Stimulated activated CD8-positive, alpha-beta memory T cell treated with anti-CD3 and anti-CD28 coated beads, Interleukin-7, amount 100 ng/mL, for 24 hours (primary cell): ENCODE measurements around the gene FGGY.

Experiments
- DNase-seq: peaks from one replicate; pipeline ENCODE4 v3.0.0-alpha.2; 2020; ENCODE audit warnings: low read depth

Gene FGGY

DNA sequence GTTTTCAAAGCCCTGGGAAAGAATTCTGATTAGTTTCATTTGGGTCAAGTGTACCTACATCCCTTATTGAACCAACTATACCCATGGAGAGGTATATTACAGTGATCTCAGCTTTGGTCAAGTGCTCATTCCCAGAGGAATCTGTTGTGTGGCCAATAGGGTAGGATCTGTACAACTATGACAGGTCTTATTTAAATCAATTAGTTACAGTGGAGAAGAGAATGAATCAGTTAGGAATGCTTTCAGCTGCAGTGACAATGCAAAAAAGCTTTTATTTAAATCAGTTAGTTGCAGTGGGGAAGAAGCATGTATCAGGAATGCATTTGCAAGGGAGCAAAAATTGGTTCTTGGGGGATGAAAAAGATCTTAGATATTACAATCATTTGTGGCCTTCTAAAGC is 119.0 kb downstream of the FGGY start:
- DNase-seq = no peak

GRCh38 chr1:59417406-59417805 is 120.5 kb downstream of the FGGY start:
- DNase-seq = no peak

GRCh38 chr1:59418363-59419144 is 121.7 kb downstream of the FGGY start:
- no peak for DNase-seq

GRCh38 chr1:59419361-59420140 is 122.7 kb downstream of the FGGY start:
- DNase-seq = no peak

- DNase-seq = no peak
These were observed 124.5 kb downstream of the FGGY start for GRCh38 chr1:59421232-59421920.

DNA sequence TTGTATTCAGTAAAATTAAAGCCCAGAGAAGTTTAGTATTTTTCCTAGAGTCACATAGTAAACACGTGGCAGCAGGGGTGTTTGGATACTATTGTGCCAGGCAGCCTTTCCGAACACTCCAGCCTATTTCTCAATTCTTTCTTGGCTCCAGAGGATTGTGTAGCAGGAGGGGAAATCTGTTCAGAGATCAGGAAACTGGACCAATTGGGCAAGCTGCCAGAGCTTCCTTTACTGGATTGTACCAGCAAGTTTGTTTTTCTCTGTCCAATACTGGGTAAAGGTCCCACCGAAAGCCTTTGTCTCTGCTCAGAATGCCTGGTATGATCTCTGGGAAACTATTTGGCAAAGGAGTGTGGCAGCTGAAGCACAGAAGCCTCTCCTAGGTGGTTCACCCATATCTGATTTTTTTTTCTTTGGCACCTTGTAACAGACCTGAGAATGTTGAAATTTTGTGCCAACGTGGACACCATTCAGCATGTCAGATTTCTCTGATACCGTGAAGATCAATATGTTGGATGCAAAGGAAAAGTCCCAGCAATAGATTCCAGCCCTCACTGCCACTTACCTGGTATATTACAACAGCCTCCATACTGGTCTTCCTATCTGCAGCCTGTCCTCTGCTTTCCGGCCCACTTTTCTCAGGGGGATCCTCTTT is 126.2 kb downstream of the FGGY start:
- no peak for DNase-seq

- no peak for DNase-seq
These were observed 130.3 kb downstream of the FGGY start for GRCh38 chr1:59427155-59427554.

- DNase-seq = no peak
These were observed 130.9 kb downstream of the FGGY start for GRCh38 chr1:59427784-59428183.

DNA sequence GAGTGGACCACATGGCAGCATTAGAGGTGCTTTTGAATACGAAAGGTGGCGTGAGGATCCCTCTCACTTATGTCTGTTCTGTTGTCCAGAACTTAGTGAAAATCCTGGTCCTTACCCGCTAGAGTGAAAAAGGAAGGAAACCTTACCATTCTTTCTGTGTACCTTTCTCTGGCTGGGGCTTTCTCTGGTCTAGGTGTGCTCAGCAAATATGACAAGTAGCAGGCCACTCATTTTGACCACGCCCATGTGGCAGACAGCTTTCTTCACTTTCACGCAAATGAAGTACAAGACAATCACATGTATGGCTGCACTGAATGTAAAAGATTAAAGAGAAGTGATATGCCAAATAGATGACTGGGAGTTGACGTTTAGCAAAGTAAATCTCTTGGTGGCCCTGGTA is 131.9 kb downstream of the FGGY start:
- no peak for DNase-seq

GRCh38 chr1:59429656-59430055 is 132.8 kb downstream of the FGGY start:
- DNase-seq = no peak

DNA sequence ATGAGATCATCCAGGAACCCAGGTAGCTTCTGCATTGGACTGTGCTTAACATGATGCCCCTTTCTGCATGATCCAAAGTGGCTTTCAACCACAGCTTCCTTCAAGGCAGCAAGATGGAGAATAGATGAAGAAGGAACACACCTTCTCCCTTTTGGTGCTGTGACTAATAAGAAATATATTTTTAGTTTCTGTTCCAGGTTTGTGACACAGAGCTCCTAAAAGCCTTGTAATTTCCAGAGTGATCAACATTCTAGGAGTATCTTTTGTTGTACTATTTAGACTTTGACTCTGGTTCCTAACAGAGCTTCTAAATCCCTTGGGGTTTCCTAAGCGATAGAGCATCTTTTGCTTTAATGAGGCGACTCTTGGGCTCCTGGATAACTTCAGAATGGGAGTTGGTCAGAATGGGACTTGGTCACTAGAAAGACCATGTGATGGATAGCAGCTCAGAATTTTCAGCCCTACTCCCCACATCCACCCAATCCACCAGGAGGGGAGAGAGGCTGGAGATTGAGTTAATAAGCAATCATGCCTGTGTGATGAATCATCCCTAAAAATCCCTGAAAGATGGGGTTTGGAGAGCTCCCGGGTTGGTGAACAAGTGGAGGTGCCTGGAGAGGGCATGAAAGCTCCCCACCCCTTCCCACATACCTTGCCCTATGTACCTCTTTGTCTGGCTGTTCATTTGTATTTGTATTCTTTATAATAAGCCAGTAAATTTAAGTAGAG is 134.8 kb downstream of the FGGY start:
- no peak for DNase-seq

GRCh38 chr1:59432531-59433439 is 135.9 kb downstream of the FGGY start:
- DNase-seq = no peak

DNA sequence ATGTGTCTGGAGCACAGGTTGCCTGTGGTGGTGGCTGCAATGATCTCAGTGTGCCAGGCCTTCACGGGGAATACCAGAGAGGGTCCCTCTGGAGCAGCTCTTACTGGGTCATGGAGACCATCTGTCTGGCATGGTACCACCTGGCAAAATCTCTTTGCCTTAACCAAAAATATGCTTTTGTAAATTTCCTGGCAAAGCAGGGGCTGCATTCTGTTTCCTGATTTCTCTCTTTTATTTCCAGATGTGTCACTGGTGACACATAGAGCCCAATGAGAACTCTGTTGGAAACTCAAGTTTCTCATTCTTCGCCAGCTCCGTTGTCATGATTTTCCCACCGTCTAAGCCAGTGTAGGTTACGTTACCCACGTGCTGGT is 136.5 kb downstream of the FGGY start:
- DNase-seq = no peak

DNA sequence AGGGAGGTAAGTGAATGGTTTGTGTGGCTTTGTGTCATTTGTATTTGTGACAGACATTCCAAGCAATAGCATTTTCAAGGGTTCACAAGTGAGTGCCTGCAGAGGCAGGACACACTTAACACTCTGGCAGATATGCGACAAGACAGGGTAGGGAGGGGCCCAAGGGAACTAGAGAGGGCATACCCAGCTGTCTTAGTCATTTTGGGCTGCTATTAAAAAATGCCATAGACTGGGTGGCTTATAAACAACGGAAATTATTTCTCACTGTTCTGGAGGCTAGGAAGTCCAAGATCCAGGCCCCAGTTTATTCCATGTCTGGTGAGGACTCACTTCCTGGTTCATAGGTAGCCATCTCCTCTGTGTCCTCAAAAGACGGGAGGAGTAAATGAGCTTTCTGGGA is 137.4 kb downstream of the FGGY start:
- DNase-seq = no peak

DNA sequence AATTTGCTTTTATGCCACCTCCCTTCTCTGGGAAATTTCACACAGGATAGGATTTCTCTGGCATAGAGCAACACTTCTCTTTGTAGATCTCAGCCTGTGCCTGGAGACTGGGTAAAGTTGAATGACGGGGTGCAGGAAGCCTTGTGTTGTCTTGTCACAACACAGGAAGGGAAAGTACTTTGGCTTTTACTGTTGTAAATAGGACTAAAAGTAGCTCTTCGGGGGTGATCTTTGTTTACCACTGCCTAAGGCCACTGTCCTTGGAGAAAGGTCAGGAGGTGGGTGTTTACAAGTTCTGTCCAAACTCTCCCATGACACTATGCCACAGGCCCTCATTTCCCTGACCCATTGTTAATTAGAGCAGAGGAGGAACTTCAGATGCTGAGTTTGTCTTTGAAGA is 139.7 kb downstream of the FGGY start:
- no peak for DNase-seq

DNA sequence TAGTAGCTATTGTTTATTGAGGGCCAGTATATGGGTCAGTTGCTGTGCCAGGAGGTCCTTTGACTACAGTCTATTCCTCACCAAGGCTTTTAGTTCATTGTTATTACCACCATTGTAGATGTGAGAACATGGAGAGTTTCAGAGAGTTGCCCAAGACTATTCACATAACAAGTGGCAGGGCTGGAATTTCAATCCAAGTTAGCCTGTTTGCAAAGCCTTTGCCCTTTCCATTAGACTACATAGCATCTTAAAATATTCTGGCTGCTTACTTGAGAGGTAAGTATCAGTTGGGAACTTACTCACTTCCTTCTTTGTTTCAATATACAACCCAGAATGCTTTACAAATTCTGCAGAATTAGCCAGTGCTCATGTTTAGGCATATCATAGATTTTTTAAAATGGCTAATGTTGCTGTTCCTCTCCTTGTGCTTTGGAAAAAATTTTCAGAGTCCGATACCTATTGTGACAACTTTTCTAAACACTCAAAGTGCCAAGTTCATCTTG is 141.2 kb downstream of the FGGY start:
- no peak for DNase-seq

- no peak for DNase-seq
These were observed 145.6 kb downstream of the FGGY start for GRCh38 chr1:59442492-59442891.

DNA sequence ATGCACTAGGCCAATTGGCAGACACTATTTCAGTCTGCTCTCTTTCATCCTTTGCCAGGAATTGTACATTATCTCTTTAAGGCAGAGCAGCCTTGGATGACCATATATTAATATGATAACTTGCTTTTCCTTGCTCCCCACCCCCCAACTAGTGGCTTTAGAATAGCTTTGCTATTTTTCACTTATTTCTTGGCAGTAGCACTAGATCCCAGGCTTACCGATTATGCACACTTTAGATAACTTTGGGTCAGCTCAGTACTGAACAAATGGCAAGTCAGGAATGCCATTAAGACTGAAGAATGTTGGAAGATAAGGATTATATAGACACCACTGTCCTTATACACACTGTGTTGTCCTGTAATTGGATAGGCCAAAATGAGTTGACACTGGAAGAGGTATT is 146.4 kb downstream of the FGGY start:
- no peak for DNase-seq

GRCh38 chr1:59444520-59444919 is 147.6 kb downstream of the FGGY start:
- no peak for DNase-seq

DNA sequence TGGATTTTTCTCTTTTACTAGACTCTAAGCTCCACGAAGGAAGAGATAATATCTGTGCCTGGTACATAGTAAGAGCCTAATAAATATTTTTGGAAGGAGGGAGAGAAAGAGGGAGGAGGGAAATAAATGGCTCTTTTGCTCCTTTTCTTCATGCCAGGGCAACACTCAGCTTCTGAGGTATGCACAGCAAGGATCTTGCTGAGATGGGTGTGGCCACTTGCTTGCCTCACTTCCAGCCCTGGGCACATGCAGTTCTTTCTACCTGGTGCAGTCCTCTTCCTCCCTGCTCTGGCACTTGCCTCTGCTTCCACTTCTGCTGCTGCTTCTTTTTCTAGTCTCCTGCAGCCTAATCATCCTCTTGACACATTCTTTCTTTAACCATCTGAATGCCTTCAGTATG is 148.1 kb downstream of the FGGY start:
- DNase-seq = no peak
